GM19455 (cell line): ENCODE measurements around the gene CA12.

ENCODE experiments used
- ATAC-seq: cut with Tn5 transposase; IDR thresholded peaks from one replicate; pipeline ENCODE4 v1.9.1; 2021; ENCODE audit not compliant: unreplicated experiment

Gene CA12

DNA sequence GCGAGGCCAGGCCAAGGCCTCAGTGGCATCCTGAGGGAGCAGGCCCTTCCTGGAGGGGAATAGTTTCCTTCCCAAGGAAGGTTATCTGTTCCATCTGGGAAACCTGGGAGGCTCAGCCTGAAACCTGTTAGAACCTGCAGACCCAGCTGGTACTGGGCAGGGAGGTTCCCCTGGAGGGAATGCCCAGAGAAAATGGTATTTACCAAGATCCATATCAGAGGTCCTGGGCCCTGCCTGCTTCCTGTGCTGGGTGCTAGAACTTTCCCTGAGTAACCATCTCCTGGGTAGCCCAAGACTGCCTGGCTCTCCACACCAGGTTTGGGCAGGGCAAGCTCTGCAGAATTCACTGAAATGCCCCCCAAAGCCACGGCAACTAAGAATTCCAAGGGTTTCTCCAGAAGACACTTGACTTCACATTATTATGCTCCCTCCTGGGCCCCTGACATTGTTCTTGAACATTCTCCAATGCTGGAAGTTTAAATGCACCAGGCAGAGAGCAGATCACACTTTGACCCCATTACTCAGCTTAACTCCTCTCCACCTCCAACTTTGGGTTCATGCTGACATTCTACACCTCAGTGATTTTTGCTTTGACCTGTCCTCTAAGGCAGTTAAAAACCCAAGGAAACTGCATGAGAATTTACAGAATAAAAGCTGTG is 2.0 kb downstream of the CA12 start:
- ATAC-seq, result no peak

DNA sequence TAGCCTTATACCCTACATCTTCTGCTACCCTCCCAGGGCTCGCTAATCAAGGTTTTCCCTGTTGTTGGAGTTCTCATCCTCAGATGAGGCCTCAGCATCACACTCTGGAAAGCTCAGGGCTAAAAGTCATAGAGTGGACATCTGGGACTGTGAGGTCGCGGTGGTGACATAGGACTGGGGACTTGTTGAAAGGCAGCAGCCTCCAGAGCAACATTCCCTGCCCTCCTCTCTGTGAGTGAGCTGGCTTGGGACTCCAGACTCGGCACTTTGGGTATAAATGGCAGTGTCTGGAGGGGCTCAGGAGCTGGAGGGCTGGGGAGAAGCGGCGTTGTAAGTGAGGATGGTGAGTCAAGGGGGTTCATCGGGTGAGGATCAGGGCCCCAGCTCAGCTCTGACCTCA is 2.7 kb downstream of the CA12 start:
- no peak for ATAC-seq

DNA sequence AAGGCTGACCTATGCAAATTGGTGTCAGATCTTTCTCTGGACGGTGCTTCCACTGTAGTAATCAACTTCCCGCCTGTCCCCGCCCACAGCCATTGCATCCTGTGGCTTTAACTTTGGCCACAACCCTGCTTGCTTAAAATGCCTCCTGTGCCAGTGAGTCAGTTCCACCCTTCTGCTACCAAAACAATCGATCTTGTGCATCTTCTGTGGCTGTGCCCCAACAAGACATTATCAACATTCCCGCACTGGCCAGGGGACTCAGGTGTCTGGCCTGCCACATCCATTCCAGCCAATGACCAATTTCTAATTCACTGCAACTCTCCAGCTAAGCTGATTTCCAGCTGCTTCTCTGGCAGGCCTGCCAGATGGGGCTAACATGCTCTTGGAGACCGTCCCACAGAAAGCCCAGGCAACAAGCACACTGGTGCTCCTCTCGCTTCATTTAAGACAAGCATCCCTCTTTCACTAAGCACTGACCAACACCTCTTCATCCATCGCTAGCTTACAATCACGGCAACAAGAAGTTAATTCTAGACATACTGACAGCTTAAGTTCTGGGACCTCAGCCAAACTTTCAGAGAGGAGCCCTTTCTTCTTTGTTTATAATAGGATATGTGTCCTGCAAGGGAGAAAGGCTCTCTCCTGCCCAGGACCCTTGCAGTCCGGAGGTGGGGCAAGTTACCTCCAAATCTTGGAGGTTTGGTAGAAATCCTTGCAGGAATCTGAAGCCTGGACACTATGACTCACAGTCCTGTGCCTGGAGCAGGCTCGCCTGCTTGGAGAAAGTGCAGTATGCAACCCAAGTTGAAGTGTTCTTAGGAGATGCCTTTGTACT is 6.7 kb downstream of the CA12 start:
- ATAC-seq, result no peak

DNA sequence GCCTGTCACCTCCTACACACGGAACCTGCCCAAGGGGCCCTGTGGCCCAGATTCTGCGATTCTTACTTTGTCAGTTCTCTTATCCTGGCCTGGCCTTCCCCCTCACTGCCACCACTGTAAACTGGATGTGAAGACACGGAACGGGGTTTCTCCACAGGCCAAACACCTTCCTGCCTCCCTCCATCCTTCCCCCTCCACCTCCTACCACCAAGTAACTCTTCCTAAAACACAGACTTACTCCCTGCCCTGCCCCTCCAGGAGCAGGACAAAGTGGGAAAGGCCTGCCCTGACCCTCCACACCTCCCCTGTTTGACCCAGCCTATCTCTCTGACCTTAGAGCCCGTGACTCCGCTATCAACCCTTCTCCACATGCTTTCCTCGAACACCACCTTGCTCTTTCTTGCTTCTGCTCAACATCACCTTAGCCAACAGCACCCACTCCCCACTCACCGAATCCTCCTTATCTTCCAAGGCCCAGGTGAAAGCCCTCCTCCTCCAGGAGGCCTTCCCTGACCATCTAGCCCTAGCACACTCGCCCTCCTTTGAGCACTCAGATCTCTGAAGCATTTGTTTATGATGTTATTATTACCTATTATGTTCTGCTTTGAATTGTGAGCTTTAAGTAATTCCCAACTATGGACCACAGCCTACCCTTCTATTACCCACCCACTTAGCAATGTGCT is 7.6 kb downstream of the CA12 start:
- no peak for ATAC-seq

DNA sequence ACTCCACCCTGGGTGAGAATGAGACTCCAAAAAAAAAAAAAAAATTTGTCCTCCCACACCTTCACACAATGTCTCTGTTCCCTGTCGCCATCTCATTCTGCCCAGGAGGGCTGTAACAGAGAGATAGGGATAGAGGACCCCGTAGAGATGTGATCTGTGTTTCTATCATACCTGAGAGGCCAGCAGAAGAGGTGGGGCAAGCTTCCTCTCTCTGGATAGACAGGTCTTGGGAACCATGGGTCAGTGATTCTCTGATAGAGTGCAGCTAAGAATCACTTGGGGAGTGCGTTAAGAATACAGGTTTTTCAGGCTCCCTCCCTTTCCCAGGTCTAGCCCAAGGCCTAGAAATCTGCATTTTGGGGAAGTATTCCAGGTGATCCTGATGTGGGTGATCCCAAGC is 8.3 kb downstream of the CA12 start:
- ATAC-seq, result no peak

DNA sequence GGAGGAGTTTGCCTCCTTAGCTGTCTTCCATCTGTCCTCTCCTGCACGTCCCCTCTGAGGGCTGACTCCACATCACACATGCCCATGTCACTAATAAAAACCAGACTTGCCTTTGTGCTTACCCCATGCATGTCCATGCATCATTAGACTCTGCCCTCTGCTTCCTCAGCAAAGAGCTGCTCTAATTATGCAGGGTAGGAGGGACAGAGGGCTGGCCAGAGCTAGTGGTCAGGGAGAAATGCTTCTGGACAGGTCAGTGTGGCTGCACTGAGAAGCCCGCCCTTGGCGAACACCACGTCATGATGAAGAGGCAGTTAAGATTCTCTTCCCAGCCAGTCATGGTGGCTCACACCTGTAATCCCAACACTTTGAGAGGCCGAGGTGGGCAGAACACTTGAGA is 8.9 kb downstream of the CA12 start:
- no peak for ATAC-seq

DNA sequence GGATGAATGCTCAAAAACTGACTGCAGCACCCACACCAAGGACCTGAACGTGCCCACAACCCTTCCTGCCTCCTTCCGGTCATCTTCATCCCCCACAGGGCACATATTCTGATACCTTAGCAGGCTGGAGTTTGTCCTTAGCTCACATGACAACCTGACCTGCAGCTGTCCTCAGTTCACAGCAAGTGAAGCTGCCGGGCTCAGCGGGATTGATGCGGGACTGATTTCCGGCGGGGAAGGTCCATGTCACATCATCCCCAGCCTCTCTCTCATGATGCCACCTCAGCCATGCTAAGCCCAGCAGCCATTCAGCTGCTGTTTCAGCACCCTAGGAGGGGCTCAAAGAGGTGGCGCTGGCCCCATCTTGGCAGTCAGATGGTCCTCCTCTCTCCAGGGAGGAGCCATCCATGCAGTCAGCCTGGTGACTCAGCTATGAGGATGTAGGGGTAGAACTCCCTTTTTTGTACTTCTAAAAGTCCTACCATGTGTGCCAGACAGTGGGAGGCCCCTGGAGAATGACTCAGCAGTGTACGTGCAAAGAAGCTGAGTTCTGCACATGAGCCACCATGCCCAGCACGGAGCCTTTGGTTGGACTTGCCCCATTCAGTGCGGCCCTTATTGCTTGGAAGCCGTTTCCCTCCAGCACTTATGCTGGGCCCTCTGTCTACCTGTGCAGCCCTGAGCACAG is 9.5 kb downstream of the CA12 start:
- no peak for ATAC-seq

DNA sequence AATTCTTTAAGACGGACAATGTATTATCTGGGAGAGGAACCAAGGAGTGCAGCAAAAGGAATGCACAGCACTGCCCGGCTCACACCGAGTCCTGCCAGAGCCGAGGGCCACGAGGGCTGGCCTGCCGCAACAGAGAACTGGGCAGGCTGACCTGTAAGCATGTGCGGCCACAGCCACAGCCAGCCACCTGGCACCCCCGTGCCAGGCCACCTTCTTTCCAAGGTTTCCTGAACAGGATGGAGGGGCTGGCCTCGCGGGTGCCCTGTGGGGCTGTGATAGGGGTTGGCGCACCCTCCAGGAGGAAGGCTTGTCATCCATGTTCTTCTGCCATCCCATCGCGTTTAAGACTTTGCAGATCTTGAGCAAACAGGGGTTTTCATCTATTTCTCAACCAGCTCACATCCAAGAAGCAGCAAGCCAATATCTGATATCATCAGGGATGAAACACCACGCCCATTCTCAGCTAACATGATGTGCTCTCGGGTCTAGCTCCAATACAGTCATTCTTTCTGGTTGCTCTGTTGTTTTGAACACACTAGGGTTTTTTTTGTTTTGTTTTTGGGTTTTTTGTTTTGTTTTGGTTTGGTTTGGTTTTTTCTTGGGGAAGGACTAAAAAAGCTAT is 10.2 kb downstream of the CA12 start:
- ATAC-seq, result no peak

DNA sequence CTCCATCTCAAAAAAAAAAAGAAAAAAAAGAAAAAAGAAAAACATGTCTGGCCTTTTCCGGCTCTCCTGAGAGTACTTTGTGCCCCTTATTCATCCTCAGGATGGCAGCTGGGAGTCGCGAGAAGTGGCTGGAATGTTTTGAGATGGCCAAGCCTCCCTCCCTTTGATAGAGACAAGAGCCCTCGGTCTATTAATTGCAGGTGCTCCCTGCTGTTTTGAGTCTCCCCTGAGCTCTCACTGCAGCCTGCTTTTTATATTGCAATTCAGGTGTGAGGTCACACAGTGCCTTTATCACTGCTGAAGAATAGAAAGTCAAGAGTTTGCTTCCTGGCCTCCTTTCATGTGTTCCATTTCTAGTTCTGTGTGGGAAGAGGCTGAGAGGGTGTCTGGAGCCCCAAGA is 10.9 kb downstream of the CA12 start:
- no peak for ATAC-seq

DNA sequence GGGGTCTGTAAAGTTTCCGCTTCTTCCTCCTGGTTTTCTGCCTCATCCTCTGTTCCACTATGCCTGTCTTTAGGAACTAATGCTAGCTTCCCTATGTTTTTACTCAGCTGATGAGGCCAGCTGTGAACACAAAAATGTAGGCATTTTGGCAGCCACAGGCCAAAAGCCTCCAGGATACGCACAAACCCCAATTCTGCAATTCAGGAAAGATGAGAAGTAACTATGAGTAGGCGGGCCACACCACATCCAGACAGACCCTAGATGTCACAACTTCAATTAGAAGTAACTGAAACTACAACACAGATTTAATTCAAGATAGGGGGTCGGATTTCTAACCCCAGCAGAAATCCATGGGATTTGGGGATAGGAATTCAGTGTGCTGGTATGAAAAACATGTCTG is 11.9 kb downstream of the CA12 start:
- ATAC-seq, result no peak

DNA sequence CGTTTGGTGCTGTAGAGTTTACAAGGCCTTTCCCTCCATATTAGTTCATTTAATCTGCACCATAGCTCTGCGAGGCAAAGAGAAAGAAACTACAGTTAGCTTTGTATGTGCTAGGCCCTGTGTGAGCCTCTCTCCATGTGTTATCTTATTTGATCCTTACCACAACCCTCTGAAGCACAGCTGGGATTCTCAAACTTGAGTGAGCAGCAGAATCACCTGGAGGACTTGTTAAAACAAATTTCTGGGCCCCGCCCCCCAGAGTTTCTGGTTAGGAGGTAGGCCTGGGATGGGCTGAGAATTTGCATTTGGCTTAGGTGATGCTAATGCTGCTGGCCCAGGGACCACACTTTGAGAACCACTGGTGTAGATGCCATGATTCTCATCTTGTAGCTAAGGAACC is 12.3 kb downstream of the CA12 start:
- no peak for ATAC-seq

DNA sequence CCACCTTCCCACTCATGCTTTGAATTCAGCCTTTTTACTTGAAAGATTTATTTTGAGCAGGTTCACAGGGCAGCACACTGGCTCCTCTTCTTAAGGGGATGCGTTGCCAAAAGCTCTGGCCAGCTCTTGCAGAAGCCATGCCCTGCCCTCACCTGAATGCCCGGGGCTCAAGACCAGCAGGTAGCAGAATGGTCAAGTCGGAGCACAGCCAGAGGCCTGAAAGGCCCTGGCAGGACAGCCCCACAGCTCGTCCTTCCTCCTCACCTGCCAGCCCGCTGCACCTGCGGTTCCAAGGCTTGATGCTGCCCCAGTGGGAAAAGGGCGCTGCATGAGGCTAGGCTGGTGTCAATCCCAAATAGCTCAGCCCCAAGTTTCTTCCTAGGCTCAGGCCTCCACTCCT is 13.1 kb downstream of the CA12 start:
- no peak for ATAC-seq

DNA sequence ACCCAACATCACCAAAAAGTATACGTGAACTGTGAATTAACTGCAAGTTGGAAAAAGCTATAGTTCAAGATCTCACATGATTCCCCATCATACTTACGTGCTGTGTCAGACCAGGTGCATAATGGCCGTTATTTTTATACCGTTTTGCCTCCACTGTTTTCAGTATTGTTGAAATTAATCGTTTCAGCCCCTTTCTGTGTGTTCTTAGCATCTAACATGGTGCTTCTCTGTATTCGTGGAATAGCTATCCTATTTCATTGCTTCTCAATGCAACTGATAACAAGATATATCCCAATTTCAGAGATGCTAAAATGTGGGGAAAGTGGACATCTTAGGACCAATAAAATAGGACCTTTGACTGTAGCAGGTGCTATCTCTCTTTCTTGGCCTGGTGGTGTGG is 13.7 kb downstream of the CA12 start:
- ATAC-seq, result no peak

DNA sequence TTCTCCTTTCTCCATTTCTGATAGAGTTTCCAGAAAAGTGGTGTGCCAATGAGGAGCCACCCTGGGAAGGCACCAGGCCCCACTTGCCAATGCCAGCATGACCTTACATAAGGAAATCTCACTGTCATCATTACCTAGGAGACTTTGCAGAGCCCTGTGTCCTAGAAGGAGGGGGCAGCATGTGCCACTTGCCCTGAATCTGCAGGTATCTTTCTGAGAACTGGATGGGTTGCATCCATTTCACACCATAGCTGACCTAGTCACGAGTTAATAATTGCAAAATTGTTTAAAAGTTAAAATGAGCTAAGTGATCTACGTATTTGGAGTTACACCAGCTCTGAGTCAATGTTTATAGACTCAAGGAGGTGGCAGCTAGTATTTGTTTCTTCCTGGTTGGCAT is 14.3 kb downstream of the CA12 start:
- ATAC-seq, result no peak

DNA sequence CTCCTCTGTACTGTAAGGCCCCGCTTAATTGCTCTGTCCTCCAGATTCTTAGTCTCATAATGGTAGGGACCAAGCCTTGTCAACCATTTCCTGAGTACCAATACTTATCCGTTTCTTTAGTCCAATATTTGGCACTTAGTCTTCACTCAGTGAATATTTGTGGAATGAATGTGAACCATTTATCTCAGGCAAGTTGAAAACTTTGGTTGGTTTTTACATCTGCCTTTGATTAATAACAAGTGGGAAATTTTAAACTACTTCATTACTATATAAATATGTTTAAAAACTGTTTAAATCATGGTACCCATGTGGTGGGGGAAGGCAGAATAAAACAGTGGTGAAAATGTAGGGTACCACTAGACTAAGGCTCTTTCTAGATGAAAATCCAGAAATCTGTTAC is 15.2 kb downstream of the CA12 start:
- ATAC-seq, result no peak

DNA sequence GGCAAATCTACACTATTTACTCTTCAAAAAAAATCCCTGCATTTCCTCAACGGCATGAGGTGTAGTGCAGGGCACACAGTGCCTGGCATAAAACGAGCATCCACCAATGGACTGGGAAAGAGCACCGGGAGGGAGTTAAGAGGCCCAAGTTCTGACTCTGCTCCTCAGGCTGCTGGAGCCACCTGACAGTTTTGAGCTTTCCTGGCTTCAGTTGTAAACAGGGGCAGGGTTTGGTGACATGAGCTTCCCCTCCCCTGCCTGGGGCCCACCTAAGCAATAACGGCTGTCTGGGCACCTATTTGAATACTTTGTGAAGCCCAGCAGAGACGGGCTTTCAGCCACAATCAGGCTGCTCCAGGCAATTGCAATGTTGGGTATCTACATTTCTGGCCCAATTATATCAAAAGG is 16.4 kb downstream of the CA12 start:
- ATAC-seq, result no peak

DNA sequence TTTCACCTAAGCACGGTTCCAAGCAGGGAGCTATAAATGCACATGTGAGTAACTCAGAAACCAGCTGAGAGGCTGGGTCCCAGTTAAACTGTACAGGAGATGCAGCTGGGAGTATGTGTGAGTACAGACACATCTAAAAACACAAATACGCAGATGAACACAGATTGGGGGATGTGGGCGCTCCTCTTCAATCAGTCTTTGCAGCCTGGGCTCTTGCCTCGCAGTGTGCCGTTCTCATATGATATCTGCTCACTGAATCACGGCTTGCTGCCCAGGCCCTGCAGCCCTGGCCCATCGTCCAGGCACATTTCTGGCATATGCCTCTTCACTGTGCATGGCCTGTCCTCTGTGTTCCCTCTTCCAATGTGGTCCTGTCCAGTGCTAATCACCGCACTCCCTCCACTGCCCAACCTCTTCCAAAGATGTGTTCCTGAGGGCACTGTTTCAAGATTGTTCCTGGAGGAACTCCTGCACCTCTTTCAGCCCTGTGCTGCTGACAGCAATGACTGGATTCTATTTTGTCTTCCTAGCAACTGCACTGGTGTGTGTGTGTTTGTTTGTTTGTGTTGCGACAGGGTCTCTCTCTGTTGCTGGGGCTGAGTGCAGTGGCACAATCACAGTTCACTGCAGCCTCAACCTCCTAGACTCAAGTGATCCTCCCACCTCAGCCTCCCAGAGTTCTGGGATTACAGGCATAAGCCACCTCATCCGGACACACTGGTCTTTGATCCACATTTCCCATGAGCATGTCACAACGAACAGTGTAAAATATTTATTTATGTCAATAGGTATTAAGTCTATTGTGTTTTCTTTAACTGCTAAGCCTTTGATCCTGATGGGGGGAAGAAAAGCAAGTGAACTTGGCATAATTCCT is 17.0 kb downstream of the CA12 start:
- ATAC-seq, result no peak

DNA sequence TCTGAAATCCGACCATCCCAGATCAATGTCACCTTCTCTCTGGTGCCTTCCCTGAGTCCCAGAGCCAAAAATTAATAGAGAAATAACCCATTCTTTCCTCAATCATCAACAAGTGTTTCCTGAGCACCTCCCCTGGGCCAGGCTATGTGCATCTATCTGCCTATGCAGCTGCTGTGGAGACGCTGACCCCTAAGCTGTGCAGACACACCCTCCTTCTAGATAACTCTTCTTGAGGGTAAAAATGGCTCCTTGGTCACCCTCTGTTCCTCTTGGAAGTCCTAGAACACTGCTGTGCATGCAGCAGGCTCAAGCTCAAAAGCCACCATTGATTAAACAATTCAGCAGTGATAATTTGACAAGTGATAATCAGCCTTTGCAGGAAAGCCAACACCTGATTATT is 18.4 kb downstream of the CA12 start:
- ATAC-seq, result no peak

DNA sequence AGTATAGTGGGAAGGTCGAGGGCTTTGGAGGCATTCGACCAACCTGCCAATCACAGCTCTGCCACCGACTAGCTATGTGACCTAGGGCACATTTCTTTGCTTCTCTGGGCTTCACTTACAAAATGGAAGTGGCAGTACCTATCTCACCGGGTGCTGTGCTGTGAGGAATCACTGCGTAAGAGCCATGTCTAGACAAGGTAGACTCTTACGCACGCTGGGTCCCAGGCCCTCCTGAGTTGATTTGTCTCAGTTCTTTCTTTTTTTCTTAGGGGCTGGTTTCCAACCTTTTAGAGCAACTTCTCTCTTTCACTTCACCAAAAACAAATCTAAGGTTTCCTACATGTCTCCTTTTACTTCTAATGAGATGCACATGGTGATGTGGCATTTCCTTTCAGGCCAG is 18.8 kb downstream of the CA12 start:
- ATAC-seq, result no peak

DNA sequence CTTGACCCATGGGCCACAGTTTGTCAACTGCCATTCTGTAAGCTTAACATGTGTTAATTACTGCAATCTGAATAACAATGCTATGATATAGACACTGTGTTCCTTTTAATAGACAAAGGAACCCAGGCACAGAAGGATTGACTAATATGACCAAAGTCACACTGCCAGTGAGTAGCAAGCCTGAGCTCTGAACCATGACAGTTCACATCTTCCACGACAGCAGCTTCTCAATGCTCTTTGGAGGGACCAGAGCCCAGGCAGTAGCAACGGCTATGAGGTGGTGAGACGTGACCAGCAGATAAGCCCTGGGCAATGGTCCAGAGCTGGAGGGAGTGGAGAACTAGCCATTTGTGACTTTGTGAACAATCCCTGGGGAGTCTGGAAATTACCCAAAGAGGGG is 19.4 kb downstream of the CA12 start:
- ATAC-seq, result no peak
